Neural cell (in vitro differentiated cells): ENCODE data around the gene LUM. TPM values are rescaled to one million over a fixed set of nuclear protein-coding genes. Genes with fewer than 3 reads are reported as not detected.

Experiments
- H2AFZ ChIP-seq: fragments of 200-600, 300-800 bp; sonication (generic), shearing (Covaris generic); 2 replicates; pipeline ENCODE4 v1.6.0; 2014; ENCODE audit warnings: low read depth, mild to moderate bottlenecking, antibody characterized with exemption, low read length, moderate library complexity
- H3F3A ChIP-seq: fragments of 200-600 bp; shearing (Covaris generic); 2 replicates; pipeline ENCODE4 v1.6.1; 2016; ENCODE audit warnings: mild to moderate bottlenecking, moderate library complexity, mixed read lengths, antibody characterized with exemption, low read length; ENCODE audit not compliant: insufficient read depth, poor library complexity, severe bottlenecking
- H3K27ac ChIP-seq: fragments of 200-600, 300-800 bp; sonication (generic), shearing (Covaris generic); 2 replicates; pipeline ENCODE4 v1.5.1; 2014; ENCODE audit warnings: mild to moderate bottlenecking, low read length, moderate library complexity
- H3K27me3 ChIP-seq: fragments of 300-800, 200-600 bp; sonication (generic), shearing (Covaris generic); 2 replicates; pipeline ENCODE4 v1.6.0; 2014; ENCODE audit warnings: mild to moderate bottlenecking, low read depth, low read length, moderate library complexity; ENCODE audit not compliant: insufficient read depth
- H3K36me3 ChIP-seq: fragments of 300-800, 200-600 bp; sonication (generic), shearing (Covaris generic); 2 replicates; pipeline ENCODE4 v1.5.1; 2014; ENCODE audit warnings: mild to moderate bottlenecking, antibody characterized with exemption, low read length, moderate library complexity; ENCODE audit not compliant: insufficient read depth
- H3K4me2 ChIP-seq: fragments of 300-800, 200-600 bp; sonication (generic), shearing (Covaris generic); 2 replicates; pipeline ENCODE4 v1.6.0; 2014; ENCODE audit warnings: mild to moderate bottlenecking, low read length
- H3K4me3 ChIP-seq: fragments of 300-800, 200-600 bp; sonication (generic), shearing (Covaris generic); 2 replicates; pipeline ENCODE4 v1.5.1; 2014; ENCODE audit warnings: mild to moderate bottlenecking, low read length, moderate library complexity
- H3K79me2 ChIP-seq: fragments of 200-600 bp; shearing (Covaris generic); replicated peaks from 2 replicates; pipeline ENCODE4 v1.6.0; 2014; ENCODE audit warnings: mild to moderate bottlenecking, low read length, moderate library complexity; ENCODE audit not compliant: insufficient read depth
- H3K9ac ChIP-seq: fragments of 300-800, 200-600 bp; sonication (generic), shearing (Covaris generic); 2 replicates; pipeline ENCODE4 v1.6.1; 2016; ENCODE audit warnings: mild to moderate bottlenecking, low read length, mixed read lengths
- H3K9me2 ChIP-seq: fragments of 200-600 bp; shearing (Covaris generic); 2 replicates; pipeline ENCODE4 v1.6.1; 2016; ENCODE audit warnings: mild to moderate bottlenecking, low read length, mixed read lengths; ENCODE audit not compliant: insufficient read depth
- H3K9me3 ChIP-seq: fragments of 200-600, 300-800 bp; sonication (generic), shearing (Covaris generic); 2 replicates; pipeline ENCODE4 v1.6.1; 2016; ENCODE audit warnings: mild to moderate bottlenecking, mixed run types, low read length, moderate library complexity, mixed read lengths
- H4K20me1 ChIP-seq: fragments of 200-600 bp; shearing (Covaris generic); 2 replicates; pipeline ENCODE4 v1.6.1; 2016; ENCODE audit warnings: mild to moderate bottlenecking, mixed run types; ENCODE audit not compliant: insufficient read depth
- EP300 ChIP-seq: fragments of 450-650 bp; conservative IDR thresholded peaks from 2 replicates; pipeline ENCODE4 v1.6.1; 2014; ENCODE audit warnings: antibody characterized with exemption, mild to moderate bottlenecking, moderate library complexity; ENCODE audit not compliant: poor library complexity, severe bottlenecking
- EZH2 ChIP-seq: fragments of 200-600, 300-800 bp; shearing (Covaris generic), sonication (generic); IDR thresholded peaks from 2 replicates; pipeline ENCODE4 v1.6.1; 2014; ENCODE audit warnings: antibody characterized with exemption, low read length, borderline replicate concordance, mild to moderate bottlenecking; ENCODE audit not compliant: insufficient read depth, poor library complexity, severe bottlenecking
- MXI1 ChIP-seq: fragments of 450-650 bp; conservative IDR thresholded peaks from 2 replicates; pipeline ENCODE4 v1.6.1; 2014; ENCODE audit warnings: antibody characterized with exemption, mild to moderate bottlenecking; ENCODE audit not compliant: poor library complexity, severe bottlenecking
- POLR2AphosphoS5 ChIP-seq: IDR thresholded peaks from 2 replicates; pipeline ENCODE4 v1.6.1; 2012
- RAD21 ChIP-seq: fragments of 450-650 bp; conservative IDR thresholded peaks from 2 replicates; pipeline ENCODE4 v1.6.1; 2014; ENCODE audit warnings: antibody characterized with exemption, mild to moderate bottlenecking, moderate library complexity
- REST ChIP-seq: IDR thresholded peaks from 2 replicates; pipeline ENCODE4 v1.6.1; 2012; ENCODE audit warnings: borderline replicate concordance
- SMC3 ChIP-seq: fragments of 450-650 bp; conservative IDR thresholded peaks from 2 replicates; pipeline ENCODE4 v1.6.1; 2014; ENCODE audit warnings: antibody characterized with exemption, mild to moderate bottlenecking, moderate library complexity; ENCODE audit not compliant: poor library complexity
- TAF1 ChIP-seq: IDR thresholded peaks from 2 replicates; pipeline ENCODE4 v1.6.1; 2012; ENCODE audit warnings: low read depth
- polyA plus RNA-seq: library from polyadenylated mRNA; depleted of rRNA; stranded (reverse); fragments of >200 nt; gene quantifications from 2 replicates; pipeline ENCODE4 v1.2.3, GENCODE V29; 2014
- TF ChIP-seq, protein P1 (sequence below): fragments of 450-650 bp; IDR thresholded peaks from 2 replicates; pipeline ENCODE4 v1.5.1; 2014; ENCODE audit warnings: antibody characterized with exemption, mild to moderate bottlenecking, moderate library complexity; ENCODE audit not compliant: poor library complexity, severe bottlenecking

The LUM gene
- polyA plus RNA-seq, 1 donor from 2014 or later: 0.89 TPM

DNA sequence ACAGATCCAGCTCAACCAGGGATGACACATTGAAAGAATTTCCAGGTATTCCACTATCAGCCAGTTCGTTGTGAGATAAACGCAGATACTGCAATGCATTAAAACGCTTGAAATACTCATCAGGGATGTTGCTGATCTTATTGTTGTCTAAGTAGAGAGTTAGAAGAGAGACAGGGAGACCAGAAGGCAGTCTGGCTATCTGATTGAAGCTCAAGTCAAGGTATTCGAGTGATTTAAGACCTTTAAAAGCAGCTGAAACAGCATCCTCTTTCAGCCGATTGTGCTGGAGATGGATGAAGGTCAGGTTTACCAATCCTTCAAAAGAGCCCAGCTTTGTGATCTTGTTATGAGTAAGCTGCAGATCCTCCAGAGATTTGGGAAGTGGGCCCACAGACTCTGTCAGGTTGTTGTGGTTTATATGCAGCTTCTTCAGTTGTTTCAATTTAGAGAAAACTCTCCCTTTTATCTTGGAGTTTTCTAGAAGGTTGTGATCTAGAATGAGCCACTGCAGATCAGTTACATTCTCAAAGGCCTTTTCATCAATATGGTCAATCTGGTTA, 3.0 kb downstream of the LUM start:
- no peaks in the 10 kb centered on the region for H3F3A ChIP-seq
- no peak overlapping the region for H2AFZ ChIP-seq
- no peaks in the 10 kb centered on the region for H3K36me3 ChIP-seq
- no peak overlapping the region for H3K9ac ChIP-seq
- TF ChIP-seq REST: no peak
- no peak for TF ChIP-seq SMC3
- TF ChIP-seq MXI1: no peak
- TF ChIP-seq TAF1: no peak
- TF ChIP-seq RAD21: no peak
- no peak for TF ChIP-seq EP300
- TF ChIP-seq, protein P1, sequence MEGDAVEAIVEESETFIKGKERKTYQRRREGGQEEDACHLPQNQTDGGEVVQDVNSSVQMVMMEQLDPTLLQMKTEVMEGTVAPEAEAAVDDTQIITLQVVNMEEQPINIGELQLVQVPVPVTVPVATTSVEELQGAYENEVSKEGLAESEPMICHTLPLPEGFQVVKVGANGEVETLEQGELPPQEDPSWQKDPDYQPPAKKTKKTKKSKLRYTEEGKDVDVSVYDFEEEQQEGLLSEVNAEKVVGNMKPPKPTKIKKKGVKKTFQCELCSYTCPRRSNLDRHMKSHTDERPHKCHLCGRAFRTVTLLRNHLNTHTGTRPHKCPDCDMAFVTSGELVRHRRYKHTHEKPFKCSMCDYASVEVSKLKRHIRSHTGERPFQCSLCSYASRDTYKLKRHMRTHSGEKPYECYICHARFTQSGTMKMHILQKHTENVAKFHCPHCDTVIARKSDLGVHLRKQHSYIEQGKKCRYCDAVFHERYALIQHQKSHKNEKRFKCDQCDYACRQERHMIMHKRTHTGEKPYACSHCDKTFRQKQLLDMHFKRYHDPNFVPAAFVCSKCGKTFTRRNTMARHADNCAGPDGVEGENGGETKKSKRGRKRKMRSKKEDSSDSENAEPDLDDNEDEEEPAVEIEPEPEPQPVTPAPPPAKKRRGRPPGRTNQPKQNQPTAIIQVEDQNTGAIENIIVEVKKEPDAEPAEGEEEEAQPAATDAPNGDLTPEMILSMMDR: no peak
- TF ChIP-seq POLR2AphosphoS5: no peak
- no peak for TF ChIP-seq EZH2
- H3K4me3 ChIP-seq: no peak overlapping the region
- H3K9me3 ChIP-seq: no peaks in the 10 kb centered on the region
- H3K79me2 ChIP-seq: no peaks in the 10 kb centered on the region
- no peaks in the 10 kb centered on the region for H3K9me2 ChIP-seq
- no peak overlapping the region for H3K27ac ChIP-seq
- H4K20me1 ChIP-seq: no peaks in the 10 kb centered on the region
- H3K27me3 ChIP-seq: no peaks in the 10 kb centered on the region
- no peak overlapping the region for H3K4me2 ChIP-seq

GRCh38 chr12:91106283-91106682, 5.0 kb downstream of the LUM start:
- H3K27ac ChIP-seq: no peak overlapping the region
- H3K9me2 ChIP-seq: no peaks in the 10 kb centered on the region
- no peaks in the 10 kb centered on the region for H3K27me3 ChIP-seq
- no peaks in the 10 kb centered on the region for H3F3A ChIP-seq
- no peaks in the 10 kb centered on the region for H3K9me3 ChIP-seq
- H2AFZ ChIP-seq: no peak overlapping the region
- TF ChIP-seq EZH2 (no peak), POLR2AphosphoS5 (no peak)
- H4K20me1 ChIP-seq: no peaks in the 10 kb centered on the region
- no peak overlapping the region for H3K9ac ChIP-seq
- H3K79me2 ChIP-seq: no peaks in the 10 kb centered on the region
- H3K4me2 ChIP-seq: no peak overlapping the region
- H3K4me3 ChIP-seq: no peak overlapping the region
- no peaks in the 10 kb centered on the region for H3K36me3 ChIP-seq

DNA sequence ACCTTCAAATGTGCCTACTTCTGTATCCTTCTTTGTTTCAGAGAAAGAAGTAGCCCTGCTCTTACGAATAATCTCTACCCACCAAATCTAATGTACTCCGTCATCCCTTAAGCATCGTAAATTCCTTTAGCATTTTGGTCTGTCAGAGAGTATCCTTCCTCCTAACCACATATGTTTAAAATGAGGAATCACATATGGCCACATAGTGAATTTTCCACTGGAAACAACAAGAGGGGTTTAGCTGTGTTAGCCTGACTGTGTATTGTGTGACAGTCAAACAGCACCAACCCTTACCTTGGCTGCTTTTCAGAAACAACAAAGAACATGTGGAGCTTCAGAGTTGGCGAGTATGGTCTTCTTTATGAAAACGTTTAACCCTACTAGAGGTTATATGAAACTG, 5.5 kb downstream of the LUM start:
- Histone ChIP-seq H3K4me3 (no peak overlapping the region), H3K36me3 (no peaks in the 10 kb centered on the region), H3K79me2 (no peaks in the 10 kb centered on the region), H3K27ac (no peak overlapping the region), H3K9me3 (no peaks in the 10 kb centered on the region), H3K9ac (no peak overlapping the region), H3K27me3 (no peaks in the 10 kb centered on the region), H2AFZ (no peak overlapping the region), H4K20me1 (no peaks in the 10 kb centered on the region), H3F3A (no peaks in the 10 kb centered on the region), H3K9me2 (no peaks in the 10 kb centered on the region), H3K4me2 (no peak overlapping the region)
- TF ChIP-seq RAD21 (no peak), TAF1 (no peak), EP300 (no peak), POLR2AphosphoS5 (no peak), EZH2 (no peak), MXI1 (no peak), REST (no peak), SMC3 (no peak)
- TF ChIP-seq, protein P1: no peak
